IPS DF 4.7 (cell line): ENCODE measurements around the gene PSTPIP2.

Source experiments
- DNase-seq: peaks from one replicate; pipeline ENCODE4 v3.0.0-alpha.2; 2013; ENCODE audit warnings: low spot score; ENCODE audit errors: extremely low read depth

Gene PSTPIP2

DNA sequence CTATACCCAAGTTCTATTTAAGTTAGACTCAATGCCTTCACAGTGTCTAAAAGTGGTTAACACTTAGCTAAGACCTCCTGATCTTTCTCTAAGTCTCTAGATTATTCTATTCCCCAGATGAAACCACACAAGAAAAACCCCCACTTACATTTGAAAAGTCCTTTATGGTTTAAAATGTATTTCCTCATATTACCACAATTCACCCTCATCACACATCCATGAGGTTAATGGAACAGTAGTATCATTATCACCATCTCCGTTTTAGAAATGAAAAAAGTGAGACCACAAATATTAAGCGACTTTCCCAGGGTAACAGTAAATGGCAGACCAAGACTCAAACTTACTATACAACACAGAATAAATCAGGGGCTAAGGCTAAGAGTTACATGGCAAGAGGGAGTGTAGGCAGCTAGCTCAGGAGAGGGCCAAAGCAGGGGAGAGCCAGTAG lies 133.5 kb downstream of the PSTPIP2 start:
- no peak for DNase-seq

GRCh38 chr18:45935591-45936335 lies 136.3 kb downstream of the PSTPIP2 start:
- DNase-seq, result no peak
